MM.1S (cell line): Measurements from ENCODE around the gene LRRC43.

ENCODE experiments used
- DNase-seq: peaks from one replicate; pipeline ENCODE4 v3.0.0-alpha.2; 2015
- H2AFZ ChIP-seq: fragments of 300-600 bp; sonication (generic); 2 replicates; pipeline ENCODE4 v1.6.0; 2016; ENCODE audit warnings: antibody characterized with exemption, low read length
- H3F3A ChIP-seq: fragments of 300-600 bp; sonication (generic); 2 replicates; pipeline ENCODE4 v1.6.1; 2016; ENCODE audit warnings: mild to moderate bottlenecking, antibody characterized with exemption, low read length, moderate library complexity, mixed read lengths; ENCODE audit not compliant: insufficient read depth
- H3K27ac ChIP-seq: fragments of 300-600 bp; sonication (generic); 2 replicates; pipeline ENCODE4 v1.5.1; 2016; ENCODE audit warnings: mild to moderate bottlenecking, low read length
- H3K27me3 ChIP-seq: fragments of 300-600 bp; sonication (generic); replicated peaks from 2 replicates; pipeline ENCODE4 v1.6.0; 2016; ENCODE audit warnings: low read length; ENCODE audit not compliant: insufficient read depth
- H3K36me3 ChIP-seq: fragments of 300-600 bp; sonication (generic); replicated peaks from 2 replicates; pipeline ENCODE4 v1.6.1; 2016; ENCODE audit warnings: mild to moderate bottlenecking, low read length, mixed read lengths; ENCODE audit not compliant: insufficient read depth
- H3K4me1 ChIP-seq: fragments of 300-600 bp; sonication (generic); 2 replicates; pipeline ENCODE4 v1.6.1; 2016; ENCODE audit warnings: low read length, mixed read lengths
- H3K4me2 ChIP-seq: fragments of 300-600 bp; sonication (generic); 2 replicates; pipeline ENCODE4 v1.6.0; 2016; ENCODE audit warnings: low read depth, low read length
- H3K4me3 ChIP-seq: fragments of 300-600 bp; sonication (generic); 2 replicates; pipeline ENCODE4 v1.5.1; 2016; ENCODE audit warnings: low read length, mixed read lengths
- H3K79me2 ChIP-seq: fragments of 300-600 bp; sonication (generic); 2 replicates; pipeline ENCODE4 v1.6.1; 2016; ENCODE audit warnings: mixed run types, low read length, mixed read lengths
- H3K9ac ChIP-seq: fragments of 300-600 bp; sonication (generic); 2 replicates; pipeline ENCODE4 v1.6.1; 2016; ENCODE audit warnings: low read length, mixed read lengths
- H3K9me2 ChIP-seq: fragments of 300-600 bp; sonication (generic); replicated peaks from 2 replicates; pipeline ENCODE4 v1.6.1; 2016; ENCODE audit warnings: mild to moderate bottlenecking, low read length, mixed read lengths; ENCODE audit not compliant: insufficient read depth
- H3K9me3 ChIP-seq: fragments of 300-600 bp; sonication (generic); replicated peaks from 2 replicates; pipeline ENCODE4 v1.6.1; 2016; ENCODE audit warnings: mild to moderate bottlenecking, low read length, mixed read lengths; ENCODE audit not compliant: insufficient read depth
- H4K20me1 ChIP-seq: fragments of 300-600 bp; sonication (generic); 2 replicates; pipeline ENCODE4 v1.6.1; 2016; ENCODE audit warnings: mild to moderate bottlenecking, low read length, moderate library complexity, mixed read lengths; ENCODE audit not compliant: insufficient read depth
- EZH2 ChIP-seq: fragments of 300-600 bp; sonication (generic); optimal IDR thresholded peaks from 2 replicates; pipeline ENCODE3; 2017; ENCODE audit warnings: low read depth, mild to moderate bottlenecking, antibody characterized with exemption, low read length, mixed read lengths
- EZH2phosphoT487 ChIP-seq: fragments of 300-600 bp; sonication (generic); IDR thresholded peaks from 2 replicates; pipeline ENCODE4 v1.6.1; 2018; ENCODE audit warnings: antibody characterized with exemption, low read length
- TF ChIP-seq, protein P1 (sequence below): fragments of 300-600 bp; sonication (generic); IDR thresholded peaks from 2 replicates; pipeline ENCODE4 v1.5.1; 2016; ENCODE audit warnings: antibody characterized with exemption, low read length, mixed read lengths

The LRRC43 gene, protein sequence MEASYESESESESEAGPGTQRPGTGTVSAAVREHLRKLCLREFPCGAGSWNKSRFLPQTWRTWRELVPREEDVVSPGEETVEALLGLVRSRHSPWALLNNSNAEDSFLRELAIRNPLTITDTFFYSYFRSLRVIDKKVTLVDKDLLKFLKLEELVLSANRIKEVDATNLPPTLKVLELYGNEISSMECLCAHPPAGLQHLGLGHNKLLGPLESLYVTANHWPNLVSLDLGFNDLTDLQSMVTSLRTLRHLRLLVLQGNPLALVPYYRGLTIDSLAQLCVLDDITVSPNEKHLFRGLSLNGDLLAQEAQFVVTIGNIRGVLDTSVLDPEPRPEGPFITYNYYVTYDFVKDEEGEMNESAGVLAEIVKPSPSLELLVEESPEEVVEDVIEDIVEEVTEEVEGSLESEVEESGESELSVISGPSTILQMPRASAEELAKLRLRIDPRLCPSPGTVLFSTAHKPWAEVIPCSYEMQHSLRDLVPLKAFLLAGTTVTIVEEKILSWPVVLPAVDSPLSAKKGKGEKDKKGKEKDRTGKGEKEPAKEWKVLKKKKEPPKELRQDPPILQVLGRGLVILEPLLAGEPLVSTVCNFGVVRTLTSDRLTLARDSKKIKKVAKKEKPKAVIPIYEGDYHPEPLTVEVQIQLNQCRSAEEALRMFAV

DNA sequence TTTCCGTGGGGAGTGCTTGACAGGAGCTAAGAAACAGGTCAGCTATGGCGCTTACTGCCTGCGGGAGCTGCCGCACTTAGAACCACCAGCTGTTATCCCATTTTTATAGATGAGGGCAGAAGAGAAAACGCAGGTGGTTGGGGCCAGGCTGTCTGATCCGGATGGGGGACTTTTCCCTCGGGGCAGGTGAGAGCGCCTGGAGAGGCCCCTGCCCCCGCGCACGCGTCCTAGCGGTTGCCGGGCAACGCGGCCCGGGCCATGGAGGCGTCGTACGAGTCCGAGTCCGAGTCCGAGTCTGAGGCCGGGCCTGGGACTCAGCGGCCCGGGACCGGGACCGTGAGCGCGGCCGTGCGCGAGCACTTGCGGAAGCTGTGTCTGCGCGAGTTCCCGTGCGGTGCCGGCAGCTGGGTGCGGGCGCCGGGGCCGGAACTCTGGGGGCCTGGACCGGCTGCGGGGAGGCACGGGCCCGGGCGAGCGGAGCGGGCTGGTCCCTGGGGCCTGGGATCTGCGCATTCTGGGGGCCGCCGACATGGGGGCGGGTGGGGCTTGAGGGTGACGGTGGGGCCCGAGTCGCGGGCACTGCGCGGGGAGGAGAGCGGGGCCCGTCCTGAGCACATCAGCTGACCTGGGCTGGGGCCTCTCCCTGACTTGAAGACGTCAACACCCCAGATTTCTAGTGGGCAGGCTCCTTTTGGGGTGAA is at the start of gene LRRC43:
Gene LRRC43 (plus strand): TSS at position 237 of the 701 bp plus-strand sequence. CDS start 22 bp downstream, at position 259.
- Histone ChIP-seq H3K9me2 (no peaks in the 10 kb centered on the region), H3K27me3 (no peaks in the 10 kb centered on the region), H3K4me3 (peak within 1 kb of the TSS; percentile 22; the same call in 1 of the 2 replicates), H4K20me1 (no peaks in the 10 kb centered on the region), H3K9me3 (no peaks in the 10 kb centered on the region), H3K9ac (no peak within 1 kb of the TSS), H3F3A (no peaks in the 10 kb centered on the region), H3K79me2 (no peaks in the 10 kb centered on the region), H3K4me2 (no peak within 1 kb of the TSS; the same call in 1 of the 2 replicates), H2AFZ (no peak within 1 kb of the TSS), H3K36me3 (no peaks in the 10 kb centered on the region), H3K27ac (no peak within 1 kb of the TSS), H3K4me1 (no peaks in the 10 kb centered on the region)
- no peak for DNase-seq
- TF ChIP-seq EZH2, result no peak
- no peak for TF ChIP-seq EZH2phosphoT487
- TF ChIP-seq, protein P1, sequence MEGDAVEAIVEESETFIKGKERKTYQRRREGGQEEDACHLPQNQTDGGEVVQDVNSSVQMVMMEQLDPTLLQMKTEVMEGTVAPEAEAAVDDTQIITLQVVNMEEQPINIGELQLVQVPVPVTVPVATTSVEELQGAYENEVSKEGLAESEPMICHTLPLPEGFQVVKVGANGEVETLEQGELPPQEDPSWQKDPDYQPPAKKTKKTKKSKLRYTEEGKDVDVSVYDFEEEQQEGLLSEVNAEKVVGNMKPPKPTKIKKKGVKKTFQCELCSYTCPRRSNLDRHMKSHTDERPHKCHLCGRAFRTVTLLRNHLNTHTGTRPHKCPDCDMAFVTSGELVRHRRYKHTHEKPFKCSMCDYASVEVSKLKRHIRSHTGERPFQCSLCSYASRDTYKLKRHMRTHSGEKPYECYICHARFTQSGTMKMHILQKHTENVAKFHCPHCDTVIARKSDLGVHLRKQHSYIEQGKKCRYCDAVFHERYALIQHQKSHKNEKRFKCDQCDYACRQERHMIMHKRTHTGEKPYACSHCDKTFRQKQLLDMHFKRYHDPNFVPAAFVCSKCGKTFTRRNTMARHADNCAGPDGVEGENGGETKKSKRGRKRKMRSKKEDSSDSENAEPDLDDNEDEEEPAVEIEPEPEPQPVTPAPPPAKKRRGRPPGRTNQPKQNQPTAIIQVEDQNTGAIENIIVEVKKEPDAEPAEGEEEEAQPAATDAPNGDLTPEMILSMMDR, result no peak

DNA sequence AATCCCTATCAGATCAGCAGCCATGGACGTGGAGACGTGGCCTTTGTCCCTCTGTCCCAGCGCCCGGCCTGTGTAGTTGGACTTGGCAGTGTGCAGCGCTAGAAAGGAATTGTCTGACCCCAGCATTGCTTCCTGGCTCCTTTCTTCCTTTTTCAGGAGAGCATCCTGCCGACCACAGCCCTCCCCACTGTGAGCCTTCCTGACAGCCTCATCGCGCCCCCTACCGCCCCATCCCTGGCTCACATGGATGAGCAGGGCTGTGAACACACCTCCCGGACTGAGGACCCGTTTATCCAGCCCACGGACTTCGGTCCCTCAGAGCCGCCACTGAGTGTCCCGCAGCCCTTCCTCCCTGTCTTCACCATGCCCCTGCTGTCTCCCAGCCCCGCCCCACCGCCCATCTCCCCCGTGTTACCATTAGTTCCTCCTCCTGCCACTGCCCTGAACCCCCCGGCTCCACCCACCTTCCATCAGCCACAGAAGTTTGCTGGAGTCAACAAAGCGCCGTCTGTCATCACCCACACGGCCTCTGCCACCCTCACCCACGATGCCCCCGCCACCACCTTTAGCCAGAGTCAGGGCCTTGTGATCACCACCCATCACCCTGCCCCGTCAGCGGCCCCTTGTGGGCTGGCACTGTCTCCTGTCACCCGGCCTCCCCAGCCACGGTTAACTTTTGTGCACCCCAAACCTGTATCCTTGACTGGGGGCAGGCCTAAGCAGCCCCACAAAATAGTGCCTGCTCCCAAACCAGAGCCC is 49.6 kb upstream of the LRRC43 start:
- H3F3A ChIP-seq, result no peaks in the 10 kb centered on the region
- H3K9me2 ChIP-seq, result no peaks in the 10 kb centered on the region
- no peaks in the 10 kb centered on the region for H3K9me3 ChIP-seq
- H2AFZ ChIP-seq, result no peak overlapping the region
- no peaks in the 10 kb centered on the region for H3K79me2 ChIP-seq
- H3K4me2 ChIP-seq, result no peak overlapping the region
- DNase-seq, result no peak
- no peak overlapping the region for H3K9ac ChIP-seq
- H3K4me3 ChIP-seq, result no peak overlapping the region
- no peak overlapping the region for H3K27ac ChIP-seq
- no peaks in the 10 kb centered on the region for H3K27me3 ChIP-seq
- no peaks in the 10 kb centered on the region for H3K4me1 ChIP-seq
- TF ChIP-seq EZH2, result no peak
- no peak for TF ChIP-seq EZH2phosphoT487
- TF ChIP-seq, protein P1, result no peak
- H3K36me3 ChIP-seq, result no peaks in the 10 kb centered on the region
- no peaks in the 10 kb centered on the region for H4K20me1 ChIP-seq

DNA sequence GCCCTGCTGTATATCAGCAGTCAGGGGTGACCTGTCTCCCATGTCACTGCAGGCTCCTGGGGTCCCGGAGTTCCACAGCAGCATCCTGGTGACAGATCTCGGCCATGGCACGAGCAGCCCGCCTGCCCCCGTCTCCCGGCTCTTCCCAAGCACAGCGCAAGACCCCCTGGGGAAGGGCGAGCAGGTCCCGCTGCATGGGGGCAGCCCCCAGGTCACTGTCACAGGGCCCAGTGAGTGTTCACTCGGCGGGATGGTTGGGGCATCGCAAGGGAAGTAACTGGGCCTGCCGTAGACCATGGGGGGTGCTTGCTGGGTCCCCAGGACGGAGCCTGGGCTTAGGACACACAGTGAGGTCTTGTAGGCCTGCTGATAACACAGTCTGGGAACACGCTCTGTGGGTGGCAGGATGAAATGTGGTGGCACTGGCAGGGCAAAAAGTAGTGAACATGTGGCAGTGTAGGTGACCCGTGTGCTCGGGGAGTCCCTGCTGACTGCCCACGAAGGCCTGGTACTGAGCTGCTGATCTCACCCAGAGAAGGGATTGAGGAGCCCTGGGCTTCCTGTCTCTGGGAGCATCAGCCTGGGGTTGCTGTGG is 47.4 kb upstream of the LRRC43 start:
- H3F3A ChIP-seq, result no peaks in the 10 kb centered on the region
- H3K4me3 ChIP-seq, result no peak overlapping the region
- H3K9me3 ChIP-seq, result no peaks in the 10 kb centered on the region
- H3K27ac ChIP-seq, result no peak overlapping the region
- H3K36me3 ChIP-seq, result no peaks in the 10 kb centered on the region
- no peak overlapping the region for H3K9ac ChIP-seq
- no peak overlapping the region for H2AFZ ChIP-seq
- no peaks in the 10 kb centered on the region for H3K27me3 ChIP-seq
- H3K9me2 ChIP-seq, result no peaks in the 10 kb centered on the region
- no peaks in the 10 kb centered on the region for H4K20me1 ChIP-seq
- H3K4me1 ChIP-seq, result no peaks in the 10 kb centered on the region
- no peak overlapping the region for H3K4me2 ChIP-seq
- no peaks in the 10 kb centered on the region for H3K79me2 ChIP-seq
- no peak for DNase-seq
- TF ChIP-seq, protein P1, result no peak
- no peak for TF ChIP-seq EZH2phosphoT487
- TF ChIP-seq EZH2, result no peak
